NCI-H2171 (cell line): ENCODE results near the gene IGFBP3.

ENCODE experiments used
- DNase-seq: peaks from one replicate; lab custom pipeline; 2025; lab: John Stamatoyannopoulos, UW

The IGFBP3 gene

GRCh38 chr7:45872116-45873034 is 48.7 kb downstream of the IGFBP3 start:
- DNase-seq = no peak

- no peak for DNase-seq
Observed at GRCh38 chr7:45869426-45869825, 51.6 kb downstream of the IGFBP3 start.

GRCh38 chr7:45867471-45867870 is 53.6 kb downstream of the IGFBP3 start:
- no peak for DNase-seq

- no peak for DNase-seq
Observed at GRCh38 chr7:45865594-45866410, 55.3 kb downstream of the IGFBP3 start.

GRCh38 chr7:45863715-45864114 is 57.4 kb downstream of the IGFBP3 start:
- no peak for DNase-seq
